Measurements from ENCODE around the gene RHBDL1.

GRCh38 chr16:724188-725040, 48.9 kb downstream of the RHBDL1 start:
- TF ChIP-seq, protein P1, sequence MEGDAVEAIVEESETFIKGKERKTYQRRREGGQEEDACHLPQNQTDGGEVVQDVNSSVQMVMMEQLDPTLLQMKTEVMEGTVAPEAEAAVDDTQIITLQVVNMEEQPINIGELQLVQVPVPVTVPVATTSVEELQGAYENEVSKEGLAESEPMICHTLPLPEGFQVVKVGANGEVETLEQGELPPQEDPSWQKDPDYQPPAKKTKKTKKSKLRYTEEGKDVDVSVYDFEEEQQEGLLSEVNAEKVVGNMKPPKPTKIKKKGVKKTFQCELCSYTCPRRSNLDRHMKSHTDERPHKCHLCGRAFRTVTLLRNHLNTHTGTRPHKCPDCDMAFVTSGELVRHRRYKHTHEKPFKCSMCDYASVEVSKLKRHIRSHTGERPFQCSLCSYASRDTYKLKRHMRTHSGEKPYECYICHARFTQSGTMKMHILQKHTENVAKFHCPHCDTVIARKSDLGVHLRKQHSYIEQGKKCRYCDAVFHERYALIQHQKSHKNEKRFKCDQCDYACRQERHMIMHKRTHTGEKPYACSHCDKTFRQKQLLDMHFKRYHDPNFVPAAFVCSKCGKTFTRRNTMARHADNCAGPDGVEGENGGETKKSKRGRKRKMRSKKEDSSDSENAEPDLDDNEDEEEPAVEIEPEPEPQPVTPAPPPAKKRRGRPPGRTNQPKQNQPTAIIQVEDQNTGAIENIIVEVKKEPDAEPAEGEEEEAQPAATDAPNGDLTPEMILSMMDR (IDR thresholded peaks at IDR 0.05; ENCODE audit: insufficient read depth, low read length, poor library complexity, severe bottlenecking): no peak
- no peak for TF ChIP-seq EZH2phosphoT487 (conservative IDR thresholded peaks at IDR 0.05; ENCODE audit: low read length)

All from SU-DHL-6 (cell line).